Muscle layer of colon (tissue), 2 donors: ENCODE measurements around the gene FAM236A.
"Not testable (repeated sequence)": the region's sequence is repeated elsewhere in the genome, so short reads cannot be mapped to it uniquely, and the experiment has no call there.

Experiments used
- H3K27ac ChIP-seq: one replicate; pipeline ENCODE4 v1.7.0; 2013; ENCODE audit warnings: low read depth, mild to moderate bottlenecking, low read length, moderate library complexity
- H3K27me3 ChIP-seq, 2 donors: one replicate each; pipeline ENCODE4 v1.7.0; 2013; ENCODE audit warnings: low read length in 2 of 2, mild to moderate bottlenecking in 2 of 2; ENCODE audit not compliant: insufficient read depth in 2 of 2, control insufficient read depth in 1 of 2
- H3K36me3 ChIP-seq: one replicate; pipeline ENCODE4 v1.7.0; 2013; ENCODE audit warnings: mild to moderate bottlenecking, low read length; ENCODE audit not compliant: insufficient read depth
- H3K4me1 ChIP-seq: one replicate; pipeline ENCODE4 v1.7.0; 2013; ENCODE audit warnings: mild to moderate bottlenecking, low read length; ENCODE audit not compliant: insufficient read depth
- H3K4me3 ChIP-seq, 2 donors: one replicate each; pipeline ENCODE4 v1.7.0; 2013; ENCODE audit warnings: low read length in 2 of 2, low read depth in 1 of 2, mild to moderate bottlenecking in 1 of 2, moderate library complexity in 1 of 2
- H3K9ac ChIP-seq: one replicate; pipeline ENCODE4 v1.7.0; 2013; ENCODE audit warnings: low read length
- H3K9me3 ChIP-seq: one replicate; pipeline ENCODE4 v1.7.0; 2013; ENCODE audit warnings: mild to moderate bottlenecking, low read length
- donor health status: abdominal sarcoma.
- donor health status: Adenocarcinoma of cecum.

The FAM236A gene

DNA sequence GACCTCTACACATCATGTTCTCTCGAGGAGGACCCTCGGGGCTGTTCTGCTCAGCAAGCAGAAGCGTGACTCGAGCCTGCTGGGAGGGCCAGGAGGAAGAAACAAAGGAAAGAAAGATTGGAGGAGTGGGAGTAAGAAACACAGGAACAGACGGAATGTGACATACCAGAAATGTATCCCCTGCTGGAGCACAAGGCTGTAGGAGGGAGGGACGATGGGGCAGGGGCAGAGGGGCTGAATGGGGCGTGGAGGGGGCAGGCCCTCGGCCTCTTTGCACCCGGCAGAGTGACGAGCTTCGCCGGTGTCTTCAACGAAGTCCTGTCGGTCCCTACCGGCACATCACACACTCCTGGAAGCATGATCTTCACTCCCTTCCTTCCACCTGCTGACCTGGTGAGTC is at the start of gene FAM236A:
FAM236A (plus strand) TSS at position 301 of the 400 bp plus-strand sequence; CDS start at position 358, 57 bp downstream.
- not testable (repeated sequence) for H3K27me3 ChIP-seq, H3K4me3 ChIP-seq, H3K9ac ChIP-seq, H3K36me3 ChIP-seq, H3K9me3 ChIP-seq, H3K4me1 ChIP-seq, H3K27ac ChIP-seq

- not testable (repeated sequence) for H3K27me3 ChIP-seq, H3K4me3 ChIP-seq, H3K36me3 ChIP-seq, H3K9me3 ChIP-seq, H3K9ac ChIP-seq, H3K4me1 ChIP-seq, H3K27ac ChIP-seq
Measured at GRCh38 chrX:72889740-72890139, 48.3 kb upstream of the FAM236A start.

- not testable (repeated sequence) for H3K4me3 ChIP-seq, H3K9ac ChIP-seq, H3K27ac ChIP-seq, H3K9me3 ChIP-seq, H3K27me3 ChIP-seq, H3K4me1 ChIP-seq, H3K36me3 ChIP-seq
Measured at GRCh38 chrX:72912315-72912714, 25.7 kb upstream of the FAM236A start, which contains the start of gene FAM236C. Gene FAM236C, plus strand, starts transcription at chrX:72912615. Its CDS starts 100 bp downstream, at chrX:72912715.

DNA sequence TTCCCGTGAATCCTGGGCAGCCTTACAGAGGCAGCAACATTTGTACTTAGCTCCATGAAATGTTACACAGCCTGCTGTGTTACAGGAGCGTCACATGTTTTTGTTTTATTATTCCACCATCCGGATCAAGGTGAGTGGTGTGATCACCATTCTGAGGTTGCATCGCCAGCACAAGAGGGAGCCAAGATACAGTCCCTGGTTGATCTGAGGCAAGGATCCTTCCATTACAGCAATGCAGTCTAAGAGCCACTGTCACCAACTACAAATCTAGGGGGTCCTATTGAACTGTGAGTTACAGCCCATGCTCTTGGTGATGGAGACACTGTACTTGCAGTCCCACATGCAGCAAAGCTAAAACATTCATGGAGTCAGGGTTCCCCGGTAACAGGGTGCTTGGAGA is 21.9 kb upstream of the FAM236A start:
- H3K4me3 ChIP-seq, H3K9ac ChIP-seq, H3K27ac ChIP-seq: not testable (repeated sequence)

DNA sequence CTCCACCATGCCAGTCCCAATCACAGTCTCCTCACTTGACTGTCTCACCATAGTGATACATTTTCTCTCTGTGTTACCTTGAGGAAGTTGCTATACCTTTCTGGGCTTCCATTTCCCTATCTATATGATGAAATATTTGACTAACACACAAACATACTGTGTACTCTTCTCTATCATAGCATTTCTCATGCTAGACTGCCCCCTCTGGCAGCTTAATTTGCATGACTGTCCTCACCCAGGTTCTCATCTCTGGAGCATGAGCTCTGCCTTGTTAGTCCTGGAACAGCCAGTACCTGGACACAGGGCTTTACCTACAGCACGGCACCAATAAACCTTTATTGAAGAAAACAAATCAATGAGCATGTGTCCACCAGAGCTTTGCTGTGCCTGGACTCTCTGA is 5.7 kb upstream of the FAM236A start:
- not testable (repeated sequence) for H3K9me3 ChIP-seq, H3K27me3 ChIP-seq, H3K4me3 ChIP-seq, H3K27ac ChIP-seq, H3K9ac ChIP-seq, H3K36me3 ChIP-seq, H3K4me1 ChIP-seq

More for the DNA sequence above, 21.9 kb upstream of the FAM236A start:
- H3K27me3 ChIP-seq, H3K36me3 ChIP-seq, H3K4me1 ChIP-seq, H3K9me3 ChIP-seq: not testable (repeated sequence)

DNA sequence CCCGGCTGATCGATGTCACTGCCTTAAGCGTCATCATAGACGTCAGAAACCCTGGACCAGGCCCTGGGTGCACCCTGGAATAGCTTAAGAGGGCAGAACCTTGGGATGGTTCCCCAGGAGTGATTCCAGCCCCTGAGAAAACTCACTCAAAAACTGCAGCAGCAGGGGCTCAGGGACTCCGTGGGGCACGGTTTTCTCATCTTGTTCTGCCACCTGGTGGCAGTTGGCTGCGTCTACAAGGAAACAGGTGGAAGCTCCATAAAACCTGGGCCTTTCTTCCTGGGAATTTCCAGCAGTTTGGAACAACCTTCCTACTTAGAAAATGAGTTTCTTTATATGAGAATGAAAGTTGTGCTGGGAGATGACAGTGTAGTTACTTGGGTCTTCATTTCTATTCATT is 1.6 kb upstream of the FAM236A start:
- H3K27me3 ChIP-seq, H3K27ac ChIP-seq, H3K4me1 ChIP-seq, H3K4me3 ChIP-seq, H3K36me3 ChIP-seq, H3K9me3 ChIP-seq, H3K9ac ChIP-seq: not testable (repeated sequence)

GRCh38 chrX:72936882-72937455 is 1.0 kb upstream of the FAM236A start:
- H3K9me3 ChIP-seq, H3K27me3 ChIP-seq, H3K4me3 ChIP-seq, H3K4me1 ChIP-seq, H3K27ac ChIP-seq, H3K9ac ChIP-seq, H3K36me3 ChIP-seq: not testable (repeated sequence)

DNA sequence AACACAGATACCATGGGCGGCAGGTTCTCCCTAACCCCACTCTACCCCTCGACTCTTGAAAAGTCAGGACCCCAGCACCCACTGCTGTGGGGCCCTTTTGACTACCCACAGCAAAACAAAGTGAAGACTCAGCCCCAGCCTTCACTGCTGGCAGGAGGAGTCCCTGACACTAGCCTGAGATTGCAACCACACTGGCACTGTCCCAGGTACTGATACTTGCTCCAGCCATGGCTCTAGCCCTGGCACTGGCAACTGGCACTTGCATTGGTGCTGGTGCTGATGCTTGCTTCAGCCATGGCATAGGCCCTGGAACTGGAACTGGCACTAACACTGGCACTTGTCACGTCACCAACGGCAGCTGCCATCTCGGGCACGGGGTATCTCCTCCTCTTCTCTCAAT is 4.3 kb downstream of the FAM236A start:
- H3K27me3 ChIP-seq, H3K27ac ChIP-seq, H3K9me3 ChIP-seq, H3K36me3 ChIP-seq, H3K4me3 ChIP-seq, H3K4me1 ChIP-seq, H3K9ac ChIP-seq: not testable (repeated sequence)

DNA sequence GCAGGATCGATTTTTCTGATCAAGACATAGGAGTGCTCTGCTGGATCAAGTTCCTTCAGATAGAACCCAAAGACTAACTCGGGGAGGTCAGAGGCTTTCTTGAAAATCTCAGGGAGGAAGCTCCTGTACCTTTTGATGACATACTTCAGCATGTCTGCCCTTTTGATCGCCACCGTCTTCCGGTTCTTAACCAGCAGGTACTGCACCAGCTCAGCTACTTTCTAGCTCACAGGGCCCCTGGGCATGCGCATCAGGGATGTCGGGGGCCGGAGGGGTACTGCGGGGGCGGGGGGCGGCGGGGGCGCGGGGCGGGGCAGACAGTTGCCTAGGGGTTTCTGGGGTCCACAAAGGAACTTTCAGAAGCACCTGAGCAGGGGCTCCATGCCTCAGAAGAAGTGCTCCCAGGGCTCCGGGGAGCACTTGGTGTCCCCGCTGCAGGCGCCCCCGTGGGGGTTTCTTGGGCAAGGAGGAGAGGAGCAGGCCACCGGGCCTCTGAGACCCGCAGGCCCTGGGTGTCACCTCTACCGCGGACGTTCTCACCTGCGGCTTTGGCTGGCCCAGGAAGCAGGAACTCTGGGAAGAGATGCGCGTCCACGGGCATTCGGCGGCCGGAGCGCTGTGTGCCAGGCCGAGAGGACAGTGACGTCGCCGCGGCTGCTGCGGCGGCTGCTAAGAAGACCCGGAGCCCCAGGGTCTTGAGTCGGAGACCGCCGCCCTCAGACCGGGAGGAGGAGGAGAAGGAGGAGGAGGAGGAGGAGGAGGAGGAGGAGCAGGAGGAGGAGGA is 5.2 kb downstream of the FAM236A start:
- not testable (repeated sequence) for H3K36me3 ChIP-seq, H3K4me3 ChIP-seq, H3K27me3 ChIP-seq, H3K4me1 ChIP-seq, H3K9me3 ChIP-seq, H3K27ac ChIP-seq, H3K9ac ChIP-seq

DNA sequence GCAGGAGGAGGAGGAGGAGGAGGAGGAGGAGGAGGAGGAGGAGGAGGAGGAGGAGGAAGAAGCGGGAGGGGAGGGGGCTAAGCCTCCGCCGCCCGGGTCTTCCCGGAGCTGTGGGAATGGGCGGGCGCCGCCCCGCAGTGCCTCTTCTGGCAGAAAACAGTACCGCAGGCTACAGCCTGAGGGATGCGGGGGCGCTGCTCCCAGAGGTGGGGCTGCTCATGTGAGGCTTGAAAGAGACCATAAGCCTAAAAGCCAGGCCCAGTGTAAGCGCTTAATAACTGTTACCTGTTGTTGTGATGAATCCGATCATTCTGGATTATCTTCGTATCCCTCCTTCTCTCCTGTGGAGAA is 5.8 kb downstream of the FAM236A start, which contains the start of gene DMRTC1:
DMRTC1 (minus strand) TSS at position 19 of the 351 bp plus-strand sequence. CDS start 68,143 bp downstream, outside the sequence.
- not testable (repeated sequence) for H3K9ac ChIP-seq, H3K36me3 ChIP-seq, H3K27me3 ChIP-seq, H3K27ac ChIP-seq, H3K9me3 ChIP-seq, H3K4me3 ChIP-seq, H3K4me1 ChIP-seq

GRCh38 chrX:72959971-72960370 is 22.0 kb downstream of the FAM236A start:
- H3K4me1 ChIP-seq, H3K4me3 ChIP-seq, H3K27me3 ChIP-seq, H3K27ac ChIP-seq, H3K9me3 ChIP-seq, H3K9ac ChIP-seq, H3K36me3 ChIP-seq: not testable (repeated sequence)

GRCh38 chrX:72971859-72972258 is 33.9 kb downstream of the FAM236A start:
- H3K4me3 ChIP-seq, H3K9ac ChIP-seq, H3K27ac ChIP-seq, H3K4me1 ChIP-seq, H3K9me3 ChIP-seq, H3K36me3 ChIP-seq, H3K27me3 ChIP-seq: not testable (repeated sequence)
